HL-60/S4 treated with retinoic acid at 250 ng/mL for 4 days and 3 days (cell line): ENCODE measurements around the gene CDK2AP2.
"Not testable (repeated sequence)": the region's sequence is repeated elsewhere in the genome, so short reads cannot be mapped to it uniquely, and the experiment has no call there.

Experiments used
- in situ Hi-C: fragments of 300-500 bp; cut with MboI; formaldehyde crosslinking; loops from 2 replicates; pipeline ENCODE4 v1.7.0; 2022; ENCODE audit warnings: low sequenced_read_pairs

CDK2AP2 gene

GRCh38 chr11:67491276-67492068, 16.5 kb downstream of the CDK2AP2 start:
- in situ Hi-C loops = no loop called here

- in situ Hi-C loops = no loop called here
Observed at GRCh38 chr11:67490727-67491065, 17.3 kb downstream of the CDK2AP2 start.

- in situ Hi-C loops = no loop called here
Observed at GRCh38 chr11:67489885-67490726, 17.9 kb downstream of the CDK2AP2 start.

- in situ Hi-C loops = no loop called here
Observed at GRCh38 chr11:67489203-67489884, 18.6 kb downstream of the CDK2AP2 start.

- in situ Hi-C loops = no loop called here
Observed at GRCh38 chr11:67486481-67487195, 21.3 kb downstream of the CDK2AP2 start.

GRCh38 chr11:67485873-67486361, 22.0 kb downstream of the CDK2AP2 start:
- in situ Hi-C loops = not testable (repeated sequence)

- in situ Hi-C loops = no loop called here
Observed at GRCh38 chr11:67484847-67485311, 23.1 kb downstream of the CDK2AP2 start.

- in situ Hi-C loops = no loop called here
Observed at GRCh38 chr11:67483831-67484665, 23.9 kb downstream of the CDK2AP2 start.

GRCh38 chr11:67482827-67483798, 24.8 kb downstream of the CDK2AP2 start, which contains the start of gene AIP:
TSS of gene AIP (plus strand) at chr11:67483026. CDS start at chr11:67483159, 133 bp downstream.
- in situ Hi-C loops = no loop called here

GRCh38 chr11:67482275-67482826, 25.6 kb downstream of the CDK2AP2 start:
- in situ Hi-C loops = no loop called here

GRCh38 chr11:67477344-67478050, 30.5 kb downstream of the CDK2AP2 start:
- in situ Hi-C loops = not testable (repeated sequence)

GRCh38 chr11:67476692-67477091, 31.3 kb downstream of the CDK2AP2 start:
- in situ Hi-C loops = not testable (repeated sequence)

- in situ Hi-C loops = no loop called here
Observed at GRCh38 chr11:67472882-67473281, 35.1 kb downstream of the CDK2AP2 start.

- in situ Hi-C loops = no loop called here
Observed at GRCh38 chr11:67470337-67471002, 37.5 kb downstream of the CDK2AP2 start.

GRCh38 chr11:67469508-67469811, 38.5 kb downstream of the CDK2AP2 start:
- in situ Hi-C loops = no loop called here

- in situ Hi-C loops = no loop called here
Observed at GRCh38 chr11:67468759-67469507, 39.0 kb downstream of the CDK2AP2 start, which contains the start of gene TMEM134. TSS of gene TMEM134 (minus strand) at chr11:67469251. CDS start at chr11:67469192, 59 bp downstream.
